ENCODE measurements around the gene NEURL1.
"Not testable (repeated sequence)": the region's sequence is repeated elsewhere in the genome, so short reads cannot be mapped to it uniquely, and the experiment has no call there.

GRCh38 chr10:103608056-103608455 lies 114.6 kb downstream of the NEURL1 start:
- not testable (repeated sequence) for TF ChIP-seq YY1 (IDR thresholded peaks at IDR 0.05; ENCODE audit: insufficient read depth, insufficient read length); ZNF274 (IDR thresholded peaks at IDR 0.05; ENCODE audit: low read depth, low read length); SUZ12 (IDR thresholded peaks at IDR 0.05; ENCODE audit: extremely low read depth, insufficient read depth, insufficient read length)
